Superior temporal gyrus (tissue), 1 donor: Measurements from ENCODE around the gene CCDC150.
"Not testable (repeated sequence)": the region's sequence is repeated elsewhere in the genome, so short reads cannot be mapped to it uniquely, and the experiment has no call there.

Experiments
- DNase-seq: peaks from one replicate; pipeline ENCODE4 v3.0.0-alpha.2; 2016; ENCODE audit errors: extremely low spot score

CCDC150 gene

GRCh38 chr2:196711625-196712024, 72.1 kb downstream of the CCDC150 start:
- no peak for DNase-seq

GRCh38 chr2:196712867-196713266, 73.4 kb downstream of the CCDC150 start:
- no peak for DNase-seq

GRCh38 chr2:196718419-196719109, 79.0 kb downstream of the CCDC150 start:
- DNase-seq: peak; percentile 4

GRCh38 chr2:196719110-196719872, 79.8 kb downstream of the CCDC150 start:
- DNase-seq: no peak

- DNase-seq: no peak
These were observed 84.1 kb downstream of the CCDC150 start for GRCh38 chr2:196723571-196723970.

GRCh38 chr2:196725218-196725617, 85.7 kb downstream of the CCDC150 start:
- no peak for DNase-seq

GRCh38 chr2:196725882-196726281, 86.4 kb downstream of the CCDC150 start:
- no peak for DNase-seq

- no peak for DNase-seq
These were observed 89.9 kb downstream of the CCDC150 start for GRCh38 chr2:196729418-196729817.

GRCh38 chr2:196736646-196737045, 97.1 kb downstream of the CCDC150 start:
- DNase-seq: not testable (repeated sequence)

- DNase-seq: no peak
These were observed 97.5 kb downstream of the CCDC150 start for GRCh38 chr2:196737046-196737445.

- DNase-seq: no peak
These were observed 99.5 kb downstream of the CCDC150 start for GRCh38 chr2:196739031-196739430.

GRCh38 chr2:196742216-196742615, 102.7 kb downstream of the CCDC150 start:
- DNase-seq: no peak

GRCh38 chr2:196742685-196743084, 103.2 kb downstream of the CCDC150 start:
- no peak for DNase-seq

- DNase-seq: no peak
These were observed 103.7 kb downstream of the CCDC150 start for GRCh38 chr2:196743165-196743564.

GRCh38 chr2:196745711-196746110, 106.2 kb downstream of the CCDC150 start:
- DNase-seq: no peak

GRCh38 chr2:196747400-196747799, 107.9 kb downstream of the CCDC150 start:
- DNase-seq: no peak

- DNase-seq: no peak
These were observed 108.6 kb downstream of the CCDC150 start for GRCh38 chr2:196748123-196748522.

- DNase-seq: no peak
These were observed 110.9 kb downstream of the CCDC150 start for GRCh38 chr2:196750291-196750923.

- DNase-seq: peak; percentile 75
These were observed 111.6 kb downstream of the CCDC150 start for GRCh38 chr2:196750977-196751631.

GRCh38 chr2:196758474-196759377, 119.2 kb downstream of the CCDC150 start:
- peak; percentile 68 for DNase-seq

GRCh38 chr2:196759378-196759706, 119.8 kb downstream of the CCDC150 start:
- DNase-seq: peak; percentile 34
